CD4-positive, CD25-positive, alpha-beta regulatory T cell (primary cell): ENCODE measurements around the gene KIRREL2. TPM values are rescaled to one million over a fixed set of nuclear protein-coding genes. Genes with fewer than 3 reads are reported as not detected.

Source experiments
- ATAC-seq, 2 donors: fragments of 150-1000 bp; cut with Tn5 transposase; one replicate each; pipeline ENCODE4 v1.10.0; 2021; ENCODE audit warnings: low read depth in 2 of 2, moderate number of reproducible peaks in 2 of 2, moderate library complexity in 1 of 2
- DNase-seq, 3 donors: peaks; one replicate each; pipeline versions ENCODE4 v3.0.0 to v3.0.0-alpha.2; 2012 to 2022; ENCODE audit warnings: mixed read lengths in 1 of 3
- H3K27ac ChIP-seq: one replicate; pipeline ENCODE4 v1.7.0; 2013; ENCODE audit warnings: mild to moderate bottlenecking, low read length; ENCODE audit not compliant: insufficient read depth, poor library complexity, severe bottlenecking
- H3K27me3 ChIP-seq: one replicate; pipeline ENCODE4 v1.7.0; 2013; ENCODE audit warnings: low read length; ENCODE audit not compliant: control insufficient read depth, insufficient read depth
- H3K36me3 ChIP-seq: one replicate; pipeline ENCODE4 v1.7.0; 2013; ENCODE audit warnings: mild to moderate bottlenecking, low read length, moderate library complexity; ENCODE audit not compliant: control insufficient read depth, insufficient read depth
- H3K4me1 ChIP-seq: 2 replicates; pipeline ENCODE4 v1.7.0; 2013; ENCODE audit warnings: mild to moderate bottlenecking, low read length; ENCODE audit not compliant: insufficient read depth, control insufficient read depth, poor library complexity, severe bottlenecking
- H3K4me3 ChIP-seq: one replicate; pipeline ENCODE4 v1.7.0; 2013; ENCODE audit warnings: low read depth, mild to moderate bottlenecking, low read length, moderate library complexity
- H3K9me3 ChIP-seq, 2 experiments: 1 replicate in 1 of 2; 2 replicates in 1 of 2; pipeline ENCODE4 v1.7.0; 2013; ENCODE audit warnings: low read length in 2 of 2, mild to moderate bottlenecking in 1 of 2, moderate library complexity in 1 of 2; ENCODE audit not compliant: control insufficient read depth in 2 of 2
- H3K27ac Mint-ChIP-seq, 3 donors: one replicate each; pipeline ENCODE4 v1.8.0; 2020 to 2022; ENCODE audit warnings: mild to moderate bottlenecking in 3 of 3, mixed read lengths in 3 of 3, moderate library complexity in 2 of 3
- H3K27me3 Mint-ChIP-seq: one replicate; pipeline ENCODE4 v1.8.0; 2022; ENCODE audit warnings: mild to moderate bottlenecking, mixed read lengths
- H3K36me3 Mint-ChIP-seq: one replicate; pipeline ENCODE4 v1.8.0; 2020; ENCODE audit warnings: mixed read lengths
- H3K4me1 Mint-ChIP-seq, 4 donors: one replicate each; pipeline ENCODE4 v1.8.0; 2020 to 2022; ENCODE audit warnings: mixed read lengths in 4 of 4, mild to moderate bottlenecking in 1 of 4
- H3K4me3 Mint-ChIP-seq, 4 donors: one replicate each; pipeline ENCODE4 v1.8.0; 2020 to 2022; ENCODE audit warnings: mild to moderate bottlenecking in 4 of 4, mixed read lengths in 4 of 4, moderate library complexity in 3 of 4
- H3K9me3 Mint-ChIP-seq, 7 donors: one replicate each; pipeline ENCODE4 v1.8.0; 2020 to 2022; ENCODE audit warnings: mixed read lengths in 7 of 7, mild to moderate bottlenecking in 3 of 7, moderate library complexity in 2 of 7
- polyA plus RNA-seq, 4 donors: library from polyadenylated mRNA; unstranded; fragments of 300-500 nt; fragmentation: Illumina TruSeq; gene quantifications; one replicate each; pipeline ENCODE4 v1.2.3, GENCODE V29; 2021
- total RNA-seq: library from RNA; stranded (reverse); gene quantifications from one replicate; pipeline ENCODE4 v1.2.3, GENCODE V29; 2022

KIRREL2 gene
- total and polyA plus RNA-seq, 5 donors from 2014 or later = not detected

DNA sequence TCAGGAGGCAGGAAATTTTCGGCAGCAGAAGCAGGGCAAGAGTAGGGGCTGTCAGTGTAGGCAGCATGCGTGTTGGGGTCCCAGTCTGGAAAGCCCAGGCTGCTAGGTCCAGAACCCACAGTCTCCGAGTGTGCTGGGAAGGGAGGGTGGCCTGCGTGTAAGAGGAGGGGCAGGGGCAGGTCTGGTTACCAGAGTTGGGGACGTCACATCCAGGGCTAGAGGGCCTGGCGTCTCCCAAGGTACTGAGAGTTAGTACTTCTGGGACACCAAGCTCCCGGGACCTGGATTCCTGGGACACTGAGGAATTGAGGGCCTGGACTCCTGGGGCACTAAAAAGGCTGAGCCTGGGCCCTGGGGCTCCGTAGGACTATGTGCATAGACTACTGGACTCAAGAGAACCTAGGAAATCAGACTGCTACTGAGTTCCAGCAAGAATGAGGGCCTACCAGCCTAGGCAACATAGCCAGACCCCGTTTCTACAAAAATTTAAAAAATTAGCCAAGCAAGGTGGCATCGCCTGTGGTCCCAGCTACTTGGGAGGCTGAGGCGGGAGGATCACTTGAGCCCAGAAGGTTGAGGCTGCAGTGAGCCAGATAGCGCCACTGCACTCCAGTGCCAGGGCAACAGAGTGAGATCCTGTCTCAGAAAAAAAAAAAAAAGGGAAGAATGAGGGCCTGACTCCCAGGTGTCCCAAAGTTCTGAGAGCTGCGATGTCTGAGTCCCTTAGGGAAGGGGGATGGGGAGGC lies 41.2 kb downstream of the KIRREL2 start:
- H3K4me1 Mint-ChIP-seq = peaks cover 7 to 52% (median 16%) of the 10 kb centered on the region in 4 donors
- Histone ChIP-seq H3K4me1 (peaks cover 62% of the 10 kb centered on the region), H3K9me3 (no peaks in the 10 kb centered on the region), H3K4me3 (peak overlapping the region; percentile 73), H3K27me3 (no peaks in the 10 kb centered on the region), H3K36me3 (peaks cover 32% of the 10 kb centered on the region), H3K27ac (peak overlapping the region; percentile 100)
- no peaks in the 10 kb centered on the region for H3K27me3 Mint-ChIP-seq
- ATAC-seq (no peak), DNase-seq (no peak)
- H3K4me3 Mint-ChIP-seq = peak overlapping the region; percentile 98 to 100 (median 100)
- H3K27ac Mint-ChIP-seq = peak overlapping the region; percentile 89 to 98 (median 96)
- H3K9me3 Mint-ChIP-seq = peaks cover 0 to 2% (median 0%) of the 10 kb centered on the region in 7 donors
- peaks cover 16% of the 10 kb centered on the region for H3K36me3 Mint-ChIP-seq

DNA sequence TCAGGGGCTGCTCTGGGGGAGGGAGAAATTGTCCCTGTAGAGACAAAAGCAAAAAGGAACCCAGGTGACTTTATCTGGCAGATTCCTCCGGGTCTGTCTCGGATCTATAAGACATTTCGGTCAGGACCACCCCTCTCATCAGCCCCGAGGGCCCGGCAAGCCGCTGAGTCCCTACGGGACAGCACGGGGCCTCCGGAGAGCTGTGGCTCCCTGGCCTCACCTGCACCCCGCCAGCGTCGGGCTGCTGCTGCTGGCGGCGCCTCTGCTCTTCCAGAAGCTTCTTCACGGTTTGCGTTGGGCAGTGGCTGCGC lies 41.7 kb downstream of the KIRREL2 start:
- H3K27me3 ChIP-seq = no peaks in the 10 kb centered on the region
- H3K4me3 Mint-ChIP-seq = peak overlapping the region; percentile 98 to 100 (median 100)
- no peak for ATAC-seq
- H3K36me3 Mint-ChIP-seq = peaks cover 11% of the 10 kb centered on the region
- H3K9me3 ChIP-seq = no peaks in the 10 kb centered on the region
- peaks cover 7 to 56% (median 18%) of the 10 kb centered on the region in 4 donors for H3K4me1 Mint-ChIP-seq
- H3K4me1 ChIP-seq = peaks cover 68% of the 10 kb centered on the region
- peaks cover 27% of the 10 kb centered on the region for H3K36me3 ChIP-seq
- no peak for DNase-seq
- peak overlapping the region; percentile 96 to 98 (median 98) for H3K27ac Mint-ChIP-seq
- peak overlapping the region; percentile 79 for H3K4me3 ChIP-seq
- H3K9me3 Mint-ChIP-seq = peaks cover 0 to 2% (median 0%) of the 10 kb centered on the region in 7 donors
- H3K27me3 Mint-ChIP-seq = peaks cover 2% of the 10 kb centered on the region
- peak overlapping the region; percentile 100 for H3K27ac ChIP-seq

DNA sequence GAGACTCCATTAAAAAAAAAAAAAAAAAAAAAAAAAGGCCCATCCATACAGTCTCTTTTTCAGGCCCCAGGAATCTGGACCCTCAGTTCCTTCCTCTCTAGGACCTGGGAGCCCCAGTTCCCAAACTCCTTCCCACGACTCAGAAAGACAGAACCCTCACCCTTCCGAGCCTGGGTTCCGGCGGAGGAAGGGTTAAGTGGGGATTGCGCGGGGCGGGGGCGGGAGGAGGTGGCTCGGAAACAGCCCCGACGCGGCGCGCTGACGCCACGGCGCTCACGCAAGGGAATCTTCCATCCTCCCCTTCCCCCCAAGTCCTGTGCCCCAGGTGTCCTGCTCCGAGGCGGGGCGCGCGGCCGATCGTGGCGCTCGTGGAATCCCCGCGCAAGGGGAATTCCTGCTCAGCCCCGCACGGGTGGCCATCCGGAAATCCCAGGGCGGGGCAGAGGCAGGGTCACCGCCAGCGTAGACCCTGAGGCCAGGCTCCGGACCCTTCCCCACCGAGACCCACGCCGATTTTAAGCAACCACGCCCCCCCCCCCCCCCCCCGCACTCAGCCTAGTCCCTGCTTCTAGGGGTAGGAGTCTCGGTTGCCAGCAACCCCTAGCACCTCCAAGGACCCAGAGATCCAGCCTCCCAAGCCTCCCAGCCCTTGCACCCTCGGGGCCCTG lies 43.0 kb downstream of the KIRREL2 start:
- Mint-ChIP-seq H3K4me1 (peaks cover 7 to 67% (median 27%) of the 10 kb centered on the region in 4 donors), H3K4me3 (peak overlapping the region; percentile 98 to 100 (median 100)), H3K9me3 (peaks cover 0 to 2% (median 0%) of the 10 kb centered on the region in 7 donors), H3K36me3 (peaks cover 11% of the 10 kb centered on the region), H3K27me3 (peaks cover 4% of the 10 kb centered on the region), H3K27ac (peak overlapping the region; percentile 96 to 98 (median 98))
- H3K27me3 ChIP-seq = no peaks in the 10 kb centered on the region
- H3K4me3 ChIP-seq = peak overlapping the region; percentile 79
- H3K27ac ChIP-seq = peak overlapping the region; percentile 100
- DNase-seq = peak; percentile 85 to 95 (median 87)
- ATAC-seq = peak; percentile 63 to 70
- H3K36me3 ChIP-seq = peaks cover 21% of the 10 kb centered on the region
- H3K4me1 ChIP-seq = peaks cover 80% of the 10 kb centered on the region
- no peaks in the 10 kb centered on the region for H3K9me3 ChIP-seq

DNA sequence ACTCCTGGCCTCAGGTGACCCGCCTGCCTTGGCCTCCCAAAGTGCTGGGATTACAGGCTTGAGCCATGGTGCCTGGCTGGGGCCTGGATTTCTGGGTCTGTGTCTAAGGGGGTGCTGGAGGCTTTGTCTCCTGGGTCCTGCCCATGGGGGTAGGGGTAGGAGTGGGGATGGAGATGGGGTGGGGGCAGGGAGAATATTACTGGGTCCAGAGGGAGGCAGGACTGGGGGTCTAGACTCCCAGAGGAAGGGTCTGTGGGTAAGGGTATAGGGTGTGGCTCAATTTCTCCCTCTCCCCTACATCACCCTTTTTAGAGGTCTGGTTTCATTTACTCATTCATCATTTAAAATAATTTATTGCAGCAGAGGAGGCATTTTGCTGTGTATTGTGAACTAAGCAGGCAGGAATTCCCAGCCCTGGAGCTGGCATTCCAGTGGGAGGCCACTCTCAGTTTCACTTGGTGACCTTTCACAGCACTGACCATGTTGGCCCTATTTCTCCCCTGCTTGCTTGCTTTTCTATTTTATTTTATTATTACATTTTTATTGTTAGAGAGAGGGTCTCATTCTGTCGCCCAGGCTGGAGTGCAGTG lies 44.4 kb downstream of the KIRREL2 start:
- peaks cover 76% of the 10 kb centered on the region for H3K4me1 ChIP-seq
- peak overlapping the region; percentile 98 to 100 (median 100) for H3K4me3 Mint-ChIP-seq
- peaks cover 10% of the 10 kb centered on the region for H3K36me3 ChIP-seq
- H3K36me3 Mint-ChIP-seq = peaks cover 7% of the 10 kb centered on the region
- DNase-seq (no peak), ATAC-seq (no peak)
- peaks cover 0 to 2% (median 0%) of the 10 kb centered on the region in 7 donors for H3K9me3 Mint-ChIP-seq
- H3K4me1 Mint-ChIP-seq = peaks cover 7 to 67% (median 28%) of the 10 kb centered on the region in 4 donors
- no peaks in the 10 kb centered on the region for H3K27me3 ChIP-seq
- H3K27me3 Mint-ChIP-seq = peaks cover 4% of the 10 kb centered on the region
- H3K9me3 ChIP-seq = no peaks in the 10 kb centered on the region
- H3K27ac Mint-ChIP-seq = peak overlapping the region; percentile 96 to 100 (median 100)
- H3K27ac ChIP-seq = peak overlapping the region; percentile 100
- H3K4me3 ChIP-seq = peak overlapping the region; percentile 81

DNA sequence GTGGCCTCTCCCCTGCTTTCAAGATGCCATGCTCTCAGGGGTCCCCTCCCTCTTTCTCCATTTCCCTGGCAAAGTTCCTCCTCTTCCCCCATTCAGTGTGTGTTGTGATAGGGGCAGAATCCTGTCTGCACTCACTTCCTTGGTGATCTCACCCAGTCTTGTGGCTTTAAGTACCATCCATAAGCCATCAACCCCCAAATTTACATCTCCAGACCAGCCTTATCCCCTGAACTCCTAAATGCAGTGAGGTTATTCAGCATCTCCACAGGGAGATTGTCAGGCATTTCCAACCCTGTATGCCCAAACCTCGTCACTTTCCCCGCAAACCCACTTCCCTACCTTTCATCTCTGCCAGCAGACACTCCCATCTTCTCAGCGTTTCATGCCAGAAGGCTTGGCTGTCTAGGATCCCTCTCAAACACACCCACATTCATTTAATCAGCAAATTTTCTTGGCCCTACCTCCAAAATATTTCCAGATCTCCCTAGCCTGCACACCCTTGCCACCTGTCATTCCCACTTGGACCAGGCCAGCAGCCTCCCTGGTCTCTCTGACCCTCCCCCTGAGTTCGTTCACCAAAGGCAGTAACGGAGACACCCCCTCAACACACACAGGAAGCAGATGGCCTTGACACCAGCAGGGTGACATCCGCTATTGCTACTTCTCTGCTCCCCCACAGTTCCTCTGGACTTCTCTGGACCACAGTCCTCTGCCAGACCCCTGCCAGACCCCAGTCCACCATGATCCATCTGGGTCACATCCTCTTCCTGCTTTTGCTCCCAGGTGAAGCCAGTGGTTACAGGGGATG lies 45.3 kb downstream of the KIRREL2 start, which contains the start of gene HCST:
TSS of gene HCST (plus strand) at position 676 of the 808 bp plus-strand sequence. CDS start at position 741, 65 bp downstream.
- Mint-ChIP-seq H3K4me1 (peaks cover 7 to 59% (median 31%) of the 10 kb centered on the region in 4 donors), H3K4me3 (peak within 1 kb of the TSS; percentile 98 to 100 (median 100)), H3K27me3 (peaks cover 4% of the 10 kb centered on the region), H3K36me3 (peaks cover 7% of the 10 kb centered on the region), H3K9me3 (peaks cover 0 to 2% (median 0%) of the 10 kb centered on the region in 7 donors), H3K27ac (peak within 1 kb of the TSS; percentile 96 to 100 (median 100))
- H3K27me3 ChIP-seq = no peaks in the 10 kb centered on the region
- peaks cover 67% of the 10 kb centered on the region for H3K4me1 ChIP-seq
- ATAC-seq = no peak
- H3K9me3 ChIP-seq = no peaks in the 10 kb centered on the region
- H3K4me3 ChIP-seq = peak within 1 kb of the TSS; percentile 81
- DNase-seq = peak; percentile 38 to 80 (median 60)
- H3K36me3 ChIP-seq = peaks cover under 1% of the 10 kb centered on the region
- peak within 1 kb of the TSS; percentile 100 for H3K27ac ChIP-seq

DNA sequence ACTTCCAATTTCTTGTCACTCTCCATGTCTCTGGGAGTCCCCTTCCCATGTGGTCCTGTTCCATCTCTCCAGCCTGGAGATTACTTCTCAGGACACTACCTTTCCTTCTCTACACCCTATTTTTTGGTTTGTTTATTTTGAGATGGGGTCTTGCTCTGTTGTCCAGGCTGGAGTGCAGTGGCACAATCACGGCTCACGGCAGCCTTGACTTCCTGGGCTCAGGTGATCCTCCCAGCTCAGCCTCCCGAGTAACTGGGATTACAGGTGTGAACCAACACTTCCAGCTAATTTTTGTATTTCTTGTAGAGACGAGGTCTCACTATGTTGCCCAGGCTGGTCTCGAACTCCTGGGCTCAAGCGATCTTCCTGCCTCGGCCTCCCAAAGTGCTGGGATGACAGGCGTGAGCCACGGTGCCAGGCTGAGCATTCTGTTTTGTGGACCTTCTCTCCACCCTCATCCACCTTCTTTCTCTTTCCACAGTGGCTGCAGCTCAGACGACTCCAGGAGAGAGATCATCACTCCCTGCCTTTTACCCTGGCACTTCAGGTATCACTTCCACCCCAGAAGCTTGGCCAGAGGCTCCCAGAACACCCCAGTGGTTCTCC lies 46.3 kb downstream of the KIRREL2 start:
- Histone ChIP-seq H3K27ac (peak overlapping the region; percentile 100), H3K4me3 (peak overlapping the region; percentile 81), H3K4me1 (peaks cover 58% of the 10 kb centered on the region), H3K36me3 (no peaks in the 10 kb centered on the region), H3K27me3 (no peaks in the 10 kb centered on the region), H3K9me3 (no peaks in the 10 kb centered on the region)
- Mint-ChIP-seq H3K27me3 (peaks cover 4% of the 10 kb centered on the region), H3K27ac (peak overlapping the region; percentile 96 to 100 (median 100)), H3K4me3 (peak overlapping the region; percentile 98 to 100 (median 100)), H3K36me3 (peaks cover 3% of the 10 kb centered on the region), H3K9me3 (peaks cover 0 to 2% (median 0%) of the 10 kb centered on the region in 7 donors), H3K4me1 (peaks cover 7 to 54% (median 29%) of the 10 kb centered on the region in 4 donors)
- ATAC-seq (no peak), DNase-seq (no peak)
